ENCODE measurements around the gene OR51B4.

DNA sequence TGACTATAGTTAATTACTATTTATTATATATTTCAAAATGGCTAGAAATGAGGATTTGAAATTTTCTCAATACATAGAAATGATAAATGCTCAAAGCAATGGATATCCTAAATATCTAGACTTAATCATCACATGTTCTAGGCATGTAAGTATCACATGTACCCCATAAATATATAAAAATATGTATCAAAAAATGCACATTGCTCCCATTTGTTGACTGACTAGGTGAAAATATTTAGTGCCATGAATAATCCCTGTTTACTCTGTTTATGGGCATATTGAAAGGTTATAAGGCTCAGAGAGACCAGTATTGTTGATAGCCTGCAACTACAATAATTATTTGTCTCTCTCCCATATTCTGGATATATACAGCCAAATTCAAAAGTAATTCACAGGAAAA is 35.1 kb downstream of the OR51B4 start:
- TF ChIP-seq, protein P1, sequence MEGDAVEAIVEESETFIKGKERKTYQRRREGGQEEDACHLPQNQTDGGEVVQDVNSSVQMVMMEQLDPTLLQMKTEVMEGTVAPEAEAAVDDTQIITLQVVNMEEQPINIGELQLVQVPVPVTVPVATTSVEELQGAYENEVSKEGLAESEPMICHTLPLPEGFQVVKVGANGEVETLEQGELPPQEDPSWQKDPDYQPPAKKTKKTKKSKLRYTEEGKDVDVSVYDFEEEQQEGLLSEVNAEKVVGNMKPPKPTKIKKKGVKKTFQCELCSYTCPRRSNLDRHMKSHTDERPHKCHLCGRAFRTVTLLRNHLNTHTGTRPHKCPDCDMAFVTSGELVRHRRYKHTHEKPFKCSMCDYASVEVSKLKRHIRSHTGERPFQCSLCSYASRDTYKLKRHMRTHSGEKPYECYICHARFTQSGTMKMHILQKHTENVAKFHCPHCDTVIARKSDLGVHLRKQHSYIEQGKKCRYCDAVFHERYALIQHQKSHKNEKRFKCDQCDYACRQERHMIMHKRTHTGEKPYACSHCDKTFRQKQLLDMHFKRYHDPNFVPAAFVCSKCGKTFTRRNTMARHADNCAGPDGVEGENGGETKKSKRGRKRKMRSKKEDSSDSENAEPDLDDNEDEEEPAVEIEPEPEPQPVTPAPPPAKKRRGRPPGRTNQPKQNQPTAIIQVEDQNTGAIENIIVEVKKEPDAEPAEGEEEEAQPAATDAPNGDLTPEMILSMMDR (conservative IDR thresholded peaks at IDR 0.05 in 1 of 2, IDR thresholded peaks at IDR 0.05 in 1 of 2; ENCODE audit: low read depth in 1 of 2, low read length in 2 of 2), result no peak
- no peak for TF ChIP-seq EZH2 (IDR thresholded peaks at IDR 0.05; ENCODE audit: low read length, missing control alignments)

Measured in fibroblast of lung (primary cell).